GM18526 (cell line): ENCODE data around the gene RPS18.

Source experiments
- POLR2A ChIP-seq: IDR thresholded peaks from 3 replicates; pipeline ENCODE4 v1.6.1; 2011; ENCODE audit not compliant: insufficient read length; ENCODE audit errors: extremely low read depth

RPS18 gene

GRCh38 chr6:33297956-33298772 is 26.3 kb downstream of the RPS18 start:
- no peak for TF ChIP-seq POLR2A

- no peak for TF ChIP-seq POLR2A
Measured at GRCh38 chr6:33298773-33299236, 26.9 kb downstream of the RPS18 start, which contains the start of gene RGL2. TSS of gene RGL2 (minus strand) at chr6:33298942. CDS start at chr6:33298610, 332 bp downstream.

- TF ChIP-seq POLR2A, result peak; percentile 85
Measured at GRCh38 chr6:33299237-33299944, 27.5 kb downstream of the RPS18 start.

GRCh38 chr6:33301877-33302276 is 30.0 kb downstream of the RPS18 start:
- no peak for TF ChIP-seq POLR2A

- TF ChIP-seq POLR2A, result no peak
Measured at GRCh38 chr6:33304216-33304615, 32.3 kb downstream of the RPS18 start.

GRCh38 chr6:33305052-33305451 is 33.2 kb downstream of the RPS18 start:
- TF ChIP-seq POLR2A, result no peak

- no peak for TF ChIP-seq POLR2A
Measured at GRCh38 chr6:33306356-33306755, 34.5 kb downstream of the RPS18 start.

- TF ChIP-seq POLR2A, result no peak
Measured at GRCh38 chr6:33312361-33313104, 40.7 kb downstream of the RPS18 start.

- no peak for TF ChIP-seq POLR2A
Measured at GRCh38 chr6:33313105-33313708, 41.3 kb downstream of the RPS18 start.

- peak; percentile 81 for TF ChIP-seq POLR2A
Measured at GRCh38 chr6:33313709-33314514, 42.0 kb downstream of the RPS18 start, which contains the start of gene TAPBP. TSS of gene TAPBP (minus strand) at chr6:33314078. CDS start at chr6:33314041, 37 bp downstream.

- TF ChIP-seq POLR2A, result no peak
Measured at GRCh38 chr6:33314515-33314942, 42.7 kb downstream of the RPS18 start.

- TF ChIP-seq POLR2A, result no peak
Measured at GRCh38 chr6:33314943-33315792, 43.3 kb downstream of the RPS18 start.

- TF ChIP-seq POLR2A, result no peak
Measured at GRCh38 chr6:33315793-33316602, 44.1 kb downstream of the RPS18 start.
